HuH-7.5 (cell line): Measurements from ENCODE around the gene HAGHL.
"Not testable (repeated sequence)": the region's sequence is repeated elsewhere in the genome, so short reads cannot be mapped to it uniquely, and the experiment has no call there.

Source experiments
- DNase-seq: peaks from one replicate; pipeline ENCODE4 v3.0.0; 2011; ENCODE audit warnings: low spot score

The HAGHL gene

GRCh38 chr16:708019-708418, 18.9 kb upstream of the HAGHL start:
- no peak for DNase-seq

GRCh38 chr16:708959-709358, 17.9 kb upstream of the HAGHL start:
- no peak for DNase-seq

- DNase-seq = no peak
These were observed 17.1 kb upstream of the HAGHL start for GRCh38 chr16:709566-710499.

DNA sequence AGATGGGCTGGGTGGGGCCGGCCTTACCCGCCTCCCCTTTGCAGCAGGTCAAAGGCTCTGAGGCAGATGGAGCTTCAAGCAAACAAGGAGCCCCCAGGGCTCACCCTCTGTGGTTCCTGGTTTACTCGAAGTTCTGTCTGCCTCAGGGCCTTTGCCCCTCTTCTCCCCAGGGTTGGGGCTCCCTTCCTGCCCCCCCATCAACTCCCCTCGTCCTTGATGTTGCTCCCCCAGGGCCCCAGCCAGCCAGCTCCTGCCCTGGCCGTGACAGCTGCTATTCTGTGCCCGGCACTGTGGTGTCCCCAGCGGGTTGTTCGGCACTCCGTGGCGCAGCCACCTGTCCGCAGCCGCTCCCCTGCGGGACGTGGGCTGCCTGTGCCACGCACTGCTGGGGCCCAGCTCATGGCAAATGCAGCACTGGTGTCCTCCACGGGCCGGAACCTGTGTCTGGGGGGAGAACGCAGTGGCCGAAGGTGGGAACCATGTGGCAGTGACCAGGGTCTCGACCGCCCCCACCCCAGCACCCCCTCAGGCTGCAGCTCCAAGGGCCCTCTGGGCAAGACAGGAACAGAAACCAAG, 16.3 kb upstream of the HAGHL start:
- DNase-seq = no peak

GRCh38 chr16:711084-711483, 15.8 kb upstream of the HAGHL start:
- no peak for DNase-seq

DNA sequence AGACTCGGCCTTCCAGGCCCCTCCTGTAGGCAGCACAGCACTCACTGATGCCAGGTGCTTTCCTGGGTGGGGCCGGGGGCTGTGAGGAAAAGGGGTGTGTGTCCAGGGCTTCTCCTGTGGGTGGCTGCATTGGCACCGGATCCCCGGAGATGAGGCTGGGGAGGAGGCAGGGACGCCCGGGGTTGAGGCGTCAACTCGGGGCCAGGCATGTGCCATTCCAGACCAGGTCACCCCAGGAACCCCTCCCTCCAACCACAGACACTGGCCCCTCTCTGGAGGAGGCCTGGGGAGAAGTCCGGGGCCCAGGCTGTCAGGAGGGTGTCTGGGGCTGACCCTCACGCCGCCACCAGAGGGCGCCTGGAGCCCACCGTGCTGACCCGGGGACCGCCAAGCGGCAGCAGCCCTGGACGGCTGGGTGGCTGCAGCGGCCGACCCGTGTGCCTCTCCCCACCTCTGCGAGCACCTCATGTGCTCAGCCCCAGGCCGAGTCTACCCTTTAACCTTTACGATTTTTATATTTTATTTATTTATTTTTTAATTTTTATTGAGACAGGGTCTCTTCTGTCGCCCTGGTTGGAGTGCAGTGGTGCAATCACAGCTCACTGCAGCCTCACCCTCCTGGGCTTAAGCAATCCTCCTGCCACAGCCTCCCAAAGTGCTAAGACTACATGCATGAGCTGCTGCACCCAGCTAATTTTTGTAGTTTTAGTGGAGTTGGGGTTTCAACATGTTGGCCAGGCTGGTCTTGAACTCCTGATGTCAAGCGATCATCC, 15.2 kb upstream of the HAGHL start:
- peak; percentile 98 for DNase-seq

DNA sequence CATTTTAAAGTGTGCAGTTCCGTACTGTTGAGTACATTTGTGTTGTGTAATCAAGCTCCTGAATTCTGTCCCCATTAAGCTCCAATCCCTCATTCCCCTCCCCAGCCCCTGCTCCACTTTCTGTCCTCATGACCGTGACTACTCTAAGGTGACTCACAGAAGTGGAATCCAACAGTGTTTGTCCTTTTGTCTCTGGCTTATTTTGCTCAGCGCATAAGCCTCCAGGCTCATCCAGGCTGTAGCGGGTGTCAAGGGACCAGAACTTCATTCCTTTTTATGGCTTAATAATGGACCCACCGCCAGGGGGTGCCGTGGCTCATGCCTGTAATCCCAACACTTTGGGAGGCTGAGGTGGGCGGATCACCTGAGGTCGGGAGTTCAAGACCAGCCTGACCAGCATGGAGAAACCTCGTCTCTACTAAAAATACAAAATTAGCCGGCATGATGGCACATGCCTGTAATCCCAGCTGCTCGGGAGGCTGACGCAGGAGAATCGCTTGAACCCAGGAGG, 14.1 kb upstream of the HAGHL start:
- not testable (repeated sequence) for DNase-seq

DNA sequence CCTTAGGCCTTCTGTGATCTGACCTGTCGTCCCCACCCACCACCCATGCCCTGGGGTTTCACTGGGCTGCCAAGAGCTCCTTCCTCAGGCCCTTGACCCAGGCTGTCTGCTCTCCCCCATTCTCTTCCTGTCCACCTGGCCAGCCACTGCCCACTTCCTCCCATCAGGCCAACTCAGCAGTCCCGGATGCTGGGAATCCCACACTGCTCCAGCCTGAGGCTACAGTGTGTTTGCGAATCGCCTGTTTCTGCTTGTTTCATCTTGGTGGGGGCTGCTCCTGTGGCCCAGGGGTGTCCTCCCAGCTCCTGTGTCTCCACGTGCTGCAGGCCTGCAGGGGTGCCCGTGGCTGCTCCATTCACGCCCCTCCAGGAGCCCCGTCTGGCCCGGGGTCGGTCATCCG, 12.8 kb upstream of the HAGHL start:
- no peak for DNase-seq

DNA sequence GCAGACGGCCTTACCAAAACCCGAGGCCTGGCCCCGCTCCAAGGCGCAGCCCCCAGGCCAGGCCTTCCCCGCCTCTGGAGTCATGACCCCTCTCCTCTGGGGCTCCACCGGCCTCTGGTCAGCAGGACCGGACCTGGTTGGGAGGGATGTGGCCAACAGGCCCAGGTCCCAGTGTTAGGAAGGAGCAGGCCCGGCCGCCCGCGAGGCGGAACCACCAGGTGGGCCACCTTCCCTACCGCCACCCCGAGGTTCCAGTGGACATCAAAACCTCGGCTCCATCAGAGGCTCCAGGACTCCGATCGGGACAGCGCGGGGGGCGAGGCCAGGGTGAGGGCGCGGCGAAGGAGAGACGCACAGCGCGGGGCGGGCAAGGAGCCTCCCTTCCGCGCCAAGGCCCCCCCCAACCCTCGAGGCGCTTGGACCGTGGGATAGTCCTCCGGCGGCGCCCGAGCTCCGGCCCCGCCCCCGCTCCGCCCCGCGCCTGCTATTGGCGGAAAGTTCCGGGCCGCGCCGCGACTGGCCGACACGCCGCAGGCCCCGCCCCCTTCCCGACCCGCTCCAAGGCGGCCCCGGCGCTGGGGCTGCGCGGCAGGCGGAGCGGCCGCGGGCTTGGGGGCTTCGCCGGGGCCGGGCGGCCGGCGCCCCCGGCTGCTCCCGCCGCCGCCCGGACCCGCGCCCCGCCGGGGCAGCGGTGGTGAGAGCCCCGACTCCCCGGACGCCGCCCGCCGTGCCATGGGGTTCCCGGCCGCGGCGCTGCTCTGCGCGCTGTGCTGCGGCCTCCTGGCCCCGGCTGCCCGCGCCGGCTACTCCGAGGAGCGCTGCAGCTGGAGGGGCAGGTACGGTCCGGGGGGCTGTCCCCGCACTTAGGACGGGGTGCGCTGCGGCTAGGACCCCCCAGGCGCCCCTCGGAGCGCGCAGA, 12.1 kb upstream of the HAGHL start, which contains the start of gene METRN:
TSS of gene METRN (plus strand) at position 561 of the 919 bp plus-strand sequence. CDS start at position 733, 172 bp downstream.
- peak; percentile 93 for DNase-seq

- DNase-seq = no peak
These were observed 11.3 kb upstream of the HAGHL start for GRCh38 chr16:715477-716199.

DNA sequence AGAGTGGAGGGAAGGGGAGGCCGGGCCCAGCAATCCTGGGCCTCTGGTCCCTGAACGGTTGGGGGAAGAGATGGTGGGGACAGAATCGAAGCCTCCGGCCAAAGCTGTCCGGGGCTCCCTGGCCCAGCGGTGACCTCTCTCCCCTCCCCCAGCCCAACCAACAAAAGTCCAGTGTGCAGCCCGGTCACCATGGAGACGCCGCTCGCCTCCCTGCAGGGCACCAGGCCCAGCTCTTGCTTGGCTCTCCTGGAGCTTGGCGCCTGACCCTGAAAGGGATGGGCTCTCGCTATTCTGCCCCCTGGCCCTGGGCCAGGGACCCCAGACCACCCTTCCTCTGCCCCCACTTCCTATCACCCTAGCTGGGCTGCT, 10.7 kb upstream of the HAGHL start:
- DNase-seq = no peak

DNA sequence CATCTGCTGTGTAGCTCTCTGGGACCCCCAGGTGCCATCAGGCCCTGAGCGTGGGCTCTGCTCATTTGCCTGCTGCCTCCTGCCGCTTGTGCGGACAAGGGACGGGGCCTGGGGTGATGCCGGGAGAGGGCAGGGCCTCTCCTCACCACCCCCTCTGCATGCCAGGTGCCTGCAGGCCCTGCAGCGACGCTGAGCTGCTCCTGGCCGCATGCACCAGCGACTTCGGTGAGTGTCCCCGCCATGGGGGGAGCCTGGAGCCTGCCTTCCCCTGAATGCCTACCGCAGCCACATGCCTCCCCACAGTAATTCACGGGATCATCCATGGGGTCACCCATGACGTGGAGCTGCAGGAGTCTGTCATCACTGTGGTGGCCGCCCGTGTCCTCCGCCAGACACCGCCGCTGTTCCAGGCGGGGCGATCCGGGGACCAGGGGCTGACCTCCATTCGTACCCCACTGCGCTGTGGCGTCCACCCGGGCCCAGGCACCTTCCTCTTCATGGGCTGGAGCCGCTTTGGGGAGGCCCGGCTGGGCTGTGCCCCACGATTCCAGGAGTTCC, 10.1 kb upstream of the HAGHL start:
- no peak for DNase-seq

DNA sequence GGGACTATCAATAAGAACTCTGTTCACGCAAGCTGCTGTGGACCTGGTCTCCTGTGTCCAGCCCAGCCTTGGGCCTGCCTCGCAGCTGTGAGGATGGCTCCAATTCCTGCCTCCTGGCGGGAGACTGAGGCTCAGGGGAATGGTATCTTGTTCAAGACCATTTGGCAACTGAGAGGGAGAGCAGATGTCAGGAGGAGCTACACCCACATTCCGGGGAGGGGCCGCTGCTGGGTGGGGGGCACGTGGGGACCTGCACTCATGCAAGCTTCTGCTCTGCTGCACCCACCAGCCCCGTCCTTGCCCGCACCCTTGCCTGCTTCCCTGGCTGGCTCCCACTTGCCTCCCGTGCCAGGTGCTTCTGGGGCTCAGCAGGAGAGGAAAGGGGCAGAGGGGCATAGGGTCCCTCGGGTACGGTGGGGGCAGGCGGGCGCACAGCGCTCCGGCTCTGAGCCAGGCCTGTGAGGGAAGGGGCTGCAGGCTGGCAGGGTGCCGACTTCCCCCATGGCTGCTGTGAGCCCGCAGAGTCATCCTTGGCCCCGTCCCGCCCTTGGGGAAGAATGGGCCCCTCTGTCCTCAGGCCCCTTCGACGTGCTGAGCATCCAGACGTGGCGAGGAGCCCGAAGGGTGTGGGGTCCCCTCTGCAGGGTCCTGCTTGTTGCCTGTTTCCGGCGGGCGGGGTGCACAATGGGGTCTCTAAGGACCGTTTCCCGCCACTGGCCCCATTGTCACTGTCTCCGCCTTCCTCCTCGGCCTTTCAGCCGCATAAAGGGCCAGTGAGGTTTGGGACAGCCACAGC, 9.3 kb upstream of the HAGHL start:
- DNase-seq = no peak

DNA sequence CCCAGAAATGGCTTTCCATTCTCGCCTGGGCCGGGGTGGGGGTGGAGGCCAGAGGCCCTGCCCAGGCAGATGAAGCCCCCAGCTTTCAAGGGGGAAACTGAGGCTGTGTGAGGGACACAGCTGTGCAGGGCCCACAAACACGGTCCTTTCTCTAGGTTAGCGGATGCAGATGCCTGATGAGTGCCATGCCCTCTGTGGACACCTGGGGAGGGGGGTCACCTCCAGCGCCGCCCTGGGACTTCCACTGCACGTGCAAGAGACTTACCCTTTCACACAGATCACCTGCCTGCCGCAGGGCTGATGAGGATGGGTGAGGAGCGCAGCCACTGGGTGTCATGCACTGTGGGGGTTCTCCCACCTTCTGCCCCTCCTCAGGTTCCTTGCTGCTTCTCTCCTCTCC, 8.5 kb upstream of the HAGHL start:
- DNase-seq = no peak

DNA sequence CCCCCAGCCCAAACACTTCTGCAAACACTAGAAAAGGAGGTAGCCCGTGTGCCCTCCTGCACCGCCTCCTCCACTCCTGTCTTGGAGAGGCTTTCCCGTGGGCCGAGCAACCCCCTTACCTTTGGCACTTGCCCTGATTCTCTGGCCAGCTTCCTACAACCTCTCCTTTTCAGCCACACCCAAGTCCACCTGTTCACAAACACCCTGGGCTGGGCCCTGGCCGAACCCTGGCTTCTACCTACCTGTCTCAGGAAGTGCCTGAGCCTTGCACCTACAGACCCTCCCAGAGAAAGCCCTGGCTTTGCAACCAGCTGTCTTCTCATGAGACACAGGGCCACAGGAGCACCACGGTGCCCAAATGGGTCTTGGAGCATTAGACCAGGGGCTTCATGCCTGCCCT, 8.0 kb upstream of the HAGHL start:
- no peak for DNase-seq

DNA sequence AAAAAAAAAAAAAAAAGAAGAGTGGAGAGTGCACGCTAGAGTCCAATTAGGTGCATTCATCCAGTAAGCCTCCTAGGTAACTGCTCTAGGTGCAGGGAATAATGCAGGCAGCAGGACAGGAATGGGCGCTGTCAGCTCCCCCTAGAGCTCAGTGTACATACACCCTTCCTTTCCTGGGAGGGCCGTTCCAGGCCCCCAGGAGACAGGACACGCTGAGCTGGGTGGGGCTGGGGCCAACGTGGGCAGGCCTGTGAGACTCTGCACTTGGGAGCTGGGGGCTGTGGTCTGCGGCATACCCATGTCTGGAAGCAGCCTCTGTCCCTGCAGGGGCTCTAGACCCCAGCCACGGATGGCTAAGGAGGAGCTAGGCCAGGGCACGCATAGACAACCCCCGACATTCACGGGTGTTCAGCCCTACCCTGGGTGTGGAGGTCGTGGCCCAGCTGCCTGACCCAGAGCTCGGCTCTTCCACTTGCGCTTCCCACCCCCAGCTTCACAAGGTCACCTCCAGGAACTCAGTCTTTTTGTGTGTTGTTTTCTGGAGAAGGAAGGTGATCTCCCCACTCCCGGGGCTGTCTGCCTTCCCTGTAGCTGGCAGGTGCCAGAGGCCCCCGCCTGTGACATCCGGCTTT, 7.0 kb upstream of the HAGHL start:
- DNase-seq = peak; percentile 78

GRCh38 chr16:720447-720989, 6.4 kb upstream of the HAGHL start:
- DNase-seq = peak; percentile 77

- peak; percentile 97 for DNase-seq
These were observed 5.7 kb upstream of the HAGHL start, which contains the start of gene ANTKMT for GRCh38 chr16:720990-721764. ANTKMT (plus strand) TSS chr16:721146; CDS start chr16:721275, 129 bp downstream.
